Erythroblast (primary cell): ENCODE measurements around the gene TPTE2.
"Not testable (repeated sequence)": the region's sequence is repeated elsewhere in the genome, so short reads cannot be mapped to it uniquely, and the experiment has no call there.

Experiments
- DNase-seq, 2 experiments: peaks; one replicate each; lab custom pipeline; 2025; lab: John Stamatoyannopoulos, UW
- GATA1 ChIP-seq: IDR thresholded peaks from 2 replicates; pipeline ENCODE4 v1.6.1; 2011; ENCODE audit warnings: low read depth, mild to moderate bottlenecking, control low read depth, low read length, moderate library complexity
- POLR2A ChIP-seq: IDR thresholded peaks from 2 replicates; pipeline ENCODE4 v1.6.1; 2011; ENCODE audit warnings: mild to moderate bottlenecking, low read length

Gene TPTE2

GRCh38 chr13:19589312-19589711 lies 28.0 kb upstream of the TPTE2 start:
- no peak for DNase-seq
- TF ChIP-seq POLR2A = no peak
- TF ChIP-seq GATA1 = no peak

DNA sequence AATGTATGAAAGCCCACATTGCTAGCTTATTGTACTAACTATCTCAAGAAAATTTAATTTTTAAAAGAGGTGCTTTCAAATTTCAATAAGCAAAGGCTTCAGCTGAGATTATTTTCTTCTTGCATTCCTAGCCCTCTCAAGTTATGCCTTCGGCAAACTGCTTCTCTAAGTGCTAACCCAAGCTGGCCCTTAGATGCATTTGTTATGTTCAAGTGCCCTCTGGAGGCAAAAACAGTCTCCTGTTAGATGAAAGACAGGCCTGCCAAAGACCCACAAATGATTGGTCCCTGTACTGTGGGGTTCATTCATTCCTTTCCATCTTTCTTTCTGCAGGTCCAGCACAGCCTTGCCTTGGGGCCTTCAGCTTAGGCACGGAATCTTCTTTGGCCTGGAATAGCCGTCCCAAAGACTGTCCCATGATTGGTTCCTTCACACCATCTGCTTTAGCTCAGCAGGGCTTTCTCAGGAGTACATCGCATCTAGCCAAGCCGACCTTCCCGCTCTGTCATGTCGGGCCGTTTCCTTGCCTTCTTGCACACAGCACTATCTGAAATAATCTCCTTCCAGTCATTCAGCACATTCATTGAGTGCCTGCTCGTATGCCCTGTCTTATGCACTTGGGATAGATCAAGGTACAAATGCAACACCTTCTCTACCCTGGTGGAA lies 26.4 kb upstream of the TPTE2 start:
- TF ChIP-seq GATA1 (no peak), POLR2A (no peak)
- DNase-seq = peak; percentile 59 to 64

- TF ChIP-seq GATA1 (no peak), POLR2A (no peak)
- DNase-seq = peak; percentile 59 to 66
Measured at GRCh38 chr13:19586904-19587634, 25.7 kb upstream of the TPTE2 start.

- DNase-seq = no peak
- TF ChIP-seq POLR2A = no peak
- no peak for TF ChIP-seq GATA1
Measured at GRCh38 chr13:19581675-19582074, 20.3 kb upstream of the TPTE2 start.

- DNase-seq = no peak
Measured at GRCh38 chr13:19575230-19575629, 13.9 kb upstream of the TPTE2 start.

DNA sequence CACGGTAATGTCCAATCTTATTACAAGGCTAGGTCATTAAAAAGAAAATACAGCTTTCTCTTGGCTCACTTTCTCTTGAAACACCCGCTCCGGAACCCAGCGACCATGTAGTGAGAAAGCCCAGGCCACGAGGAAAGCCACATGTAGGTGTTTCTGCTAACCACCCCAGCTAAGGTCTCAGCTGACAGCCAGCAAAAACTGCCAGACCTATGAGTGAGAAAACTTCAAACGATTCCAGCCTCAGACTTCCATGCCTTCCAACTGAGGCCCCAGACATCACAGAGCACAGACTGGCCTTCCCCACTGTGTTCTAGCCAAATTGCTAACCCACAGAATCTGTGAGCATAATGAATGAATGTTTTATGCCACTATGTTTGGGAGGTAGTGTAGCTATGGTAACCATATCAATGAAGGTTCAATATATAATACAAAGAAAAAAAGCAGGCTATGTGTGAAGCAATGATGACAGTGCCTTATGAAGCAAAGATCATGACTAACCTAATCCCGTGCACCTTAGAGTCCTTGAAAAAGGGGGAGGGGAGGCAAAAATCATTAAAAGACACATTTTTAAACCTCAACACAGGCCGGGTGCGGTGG lies 11.9 kb upstream of the TPTE2 start:
- TF ChIP-seq POLR2A (no peak), GATA1 (no peak)
- DNase-seq = no peak

More at GRCh38 chr13:19575230-19575629, 13.9 kb upstream of the TPTE2 start:
- no peak for TF ChIP-seq POLR2A
- TF ChIP-seq GATA1 = no peak

DNA sequence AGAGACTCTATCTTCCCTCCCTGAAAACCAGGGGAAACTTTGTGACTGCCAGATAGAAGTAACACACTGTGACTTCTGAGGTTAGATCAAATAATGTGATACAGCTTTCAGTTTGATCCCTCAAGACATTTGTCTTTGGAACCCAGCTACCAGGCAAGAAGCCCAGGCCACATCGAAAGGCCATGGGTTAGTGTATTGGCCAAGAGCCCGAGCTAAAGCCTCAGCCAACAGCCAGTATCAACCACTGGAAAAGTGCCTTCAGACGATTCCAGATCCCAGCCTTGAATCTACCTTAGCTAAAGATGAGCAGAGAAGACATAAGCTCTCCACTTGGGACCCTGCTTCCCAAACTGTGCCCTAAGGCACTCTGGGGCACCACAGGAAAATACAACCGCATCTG lies 10.9 kb upstream of the TPTE2 start:
- no peak for TF ChIP-seq GATA1
- no peak for TF ChIP-seq POLR2A
- DNase-seq = no peak

- TF ChIP-seq POLR2A (no peak), GATA1 (no peak)
Measured at GRCh38 chr13:19567820-19568534, 6.6 kb upstream of the TPTE2 start.

DNA sequence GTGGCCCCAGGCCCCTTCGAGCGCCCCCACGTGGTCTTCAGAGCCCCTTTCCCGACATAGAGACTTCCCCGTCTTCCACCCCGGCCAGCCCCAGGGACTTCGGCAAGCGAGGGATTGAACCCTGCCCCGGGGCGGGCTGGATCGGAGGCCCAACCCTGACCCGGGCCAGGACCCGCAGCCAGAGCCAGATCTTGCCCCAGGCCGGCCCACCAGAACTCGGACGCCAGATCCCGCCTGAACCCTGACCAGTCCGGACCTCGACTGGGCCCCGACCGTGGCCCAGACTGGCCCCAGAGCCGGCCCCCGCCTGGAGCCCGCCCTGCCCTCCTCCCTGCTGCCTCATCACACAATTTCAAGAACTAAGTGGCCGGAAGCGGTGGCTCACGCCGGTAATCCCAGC lies 253 bp upstream of the TPTE2 start:
- DNase-seq = no peak
- TF ChIP-seq GATA1 = no peak
- no peak for TF ChIP-seq POLR2A

More at GRCh38 chr13:19567820-19568534, 6.6 kb upstream of the TPTE2 start:
- DNase-seq = no peak

DNA sequence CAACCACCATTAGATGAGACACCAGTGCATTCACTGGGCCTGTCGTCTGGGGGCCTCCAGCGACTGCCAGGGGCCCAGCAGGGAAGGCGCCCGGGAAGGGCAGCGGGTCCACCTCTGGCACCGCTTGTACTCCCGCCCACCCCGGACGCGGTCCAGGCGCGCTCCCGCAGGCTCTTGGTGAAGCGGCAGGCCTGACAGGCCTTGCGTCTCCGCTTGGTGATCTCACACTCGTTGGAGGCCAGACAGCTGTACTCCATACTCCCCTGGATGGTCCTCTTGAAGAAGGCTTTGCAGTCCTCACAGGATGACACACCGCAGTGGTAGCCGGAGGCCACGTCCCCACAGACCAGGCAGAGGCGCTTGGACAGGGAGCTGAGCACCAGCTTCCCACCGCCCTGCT lies 660 bp downstream of the TPTE2 start:
- not testable (repeated sequence) for DNase-seq

DNA sequence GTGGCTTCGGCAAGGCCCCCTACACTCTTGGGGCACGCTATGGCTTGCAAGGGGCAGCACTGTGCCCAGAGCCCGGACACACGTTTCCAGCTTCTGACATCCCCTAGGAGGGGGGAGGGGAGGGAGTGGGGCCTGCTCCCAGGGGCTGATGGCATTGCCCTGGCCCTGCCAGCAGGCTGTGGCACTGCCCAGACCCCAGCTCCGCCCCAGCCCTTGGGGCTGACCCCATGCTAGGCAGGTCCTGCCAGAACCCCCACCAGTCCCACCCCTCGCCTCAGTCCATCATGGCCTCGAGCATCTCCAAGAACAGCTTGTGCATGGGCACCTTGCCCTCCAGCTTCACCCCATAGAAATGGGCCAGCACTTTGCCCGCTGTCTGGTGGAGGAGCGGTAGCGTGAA lies 1.6 kb downstream of the TPTE2 start:
- not testable (repeated sequence) for DNase-seq

DNA sequence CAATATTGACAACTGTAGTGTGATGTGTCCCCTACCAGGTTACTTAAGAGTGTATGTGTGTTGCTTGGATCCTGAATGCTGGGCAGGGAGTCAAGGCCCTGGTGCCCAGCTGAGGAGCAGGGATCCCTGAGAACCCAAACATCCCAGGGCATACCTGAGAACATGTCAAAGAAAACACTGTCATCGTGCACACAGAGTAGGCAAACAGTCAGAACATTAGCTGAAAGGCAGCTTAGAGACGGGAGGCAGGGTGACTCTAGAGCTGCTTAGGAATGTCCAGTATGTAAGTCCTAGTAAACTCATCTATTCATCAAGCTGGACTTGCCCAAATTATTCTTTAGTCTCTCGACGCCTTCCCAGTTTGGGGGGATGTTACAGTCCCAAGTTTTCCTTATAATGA lies 4.0 kb downstream of the TPTE2 start:
- not testable (repeated sequence) for DNase-seq

- DNase-seq = not testable (repeated sequence)
Measured at GRCh38 chr13:19549245-19549644, 12.1 kb downstream of the TPTE2 start.

GRCh38 chr13:19525634-19526033 lies 35.7 kb downstream of the TPTE2 start:
- DNase-seq = not testable (repeated sequence)
